IPS-NIHi11 (cell line): ENCODE measurements around the gene IFNL2.

Experiments used
- DNase-seq: peaks from one replicate; pipeline ENCODE4 v3.0.0; 2012; ENCODE audit warnings: mixed read lengths, low spot score

IFNL2 gene

GRCh38 chr19:39318690-39319089 is 50.5 kb downstream of the IFNL2 start:
- DNase-seq: no peak

- no peak for DNase-seq
These were observed 51.1 kb downstream of the IFNL2 start for GRCh38 chr19:39319098-39319891.
